IMR-90 (cell line): ENCODE results near the gene PCSK5. TPM values are rescaled to one million over a fixed set of nuclear protein-coding genes. Genes with fewer than 3 reads are reported as not detected.

Experiments
- ATAC-seq: fragments of 200-7000 bp; cut with Tn5 transposase; 2 replicates; pipeline ENCODE4 v1.9.1; 2020; ENCODE audit warnings: low read depth, mild to moderate bottlenecking, moderate library complexity
- BruUV-seq: library from RNA; stranded (reverse); fragments of 400-500 nt; replicated peaks from 2 replicates; lab custom pipeline; 2021; lab: Mats Ljungman, UMichigan
- CTCF ChIA-PET: fragments of 300-600 bp; formaldehyde crosslinking; extraction: SDS; loops from one replicate; lab custom pipeline; 2021; ENCODE audit warnings: antibody characterized with exemption; lab: Yijun Ruan, JAX
- POLR2A ChIA-PET: fragments of 300-600 bp; sonication (Branson Sonifier 250); formaldehyde crosslinking; loops from one replicate; lab custom pipeline; 2022; ENCODE audit warnings: antibody characterized with exemption; ENCODE audit not compliant: unreplicated experiment; lab: Charles Lee
- DNase-seq: peaks from one replicate; pipeline ENCODE4 v3.0.0; 2013
- H2AFZ ChIP-seq: replicated peaks from 2 replicates; pipeline ENCODE3; 2013; ENCODE audit warnings: low read length, mild to moderate bottlenecking; ENCODE audit not compliant: poor library complexity
- H2AK5ac ChIP-seq: 2 replicates; pipeline ENCODE4 v1.6.1; 2013; ENCODE audit warnings: low read depth, low read length, inconsistent platforms
- H2AK9ac ChIP-seq: replicated peaks from 2 replicates; pipeline ENCODE3; 2013; ENCODE audit warnings: mild to moderate bottlenecking, low read depth, low read length, moderate library complexity; ENCODE audit not compliant: poor library complexity
- H2BK120ac ChIP-seq: 2 replicates; pipeline ENCODE4 v1.6.1; 2013; ENCODE audit warnings: low read depth, low read length, inconsistent platforms
- H2BK15ac ChIP-seq: 3 replicates; pipeline ENCODE4 v1.6.1; 2013; ENCODE audit warnings: low read depth, low read length, inconsistent platforms
- H2BK20ac ChIP-seq: 2 replicates; pipeline ENCODE4 v1.6.1; 2013; ENCODE audit warnings: low read depth, mild to moderate bottlenecking, inconsistent platforms, low read length, moderate library complexity
- H2BK5ac ChIP-seq: 2 replicates; pipeline ENCODE4 v1.6.1; 2013; ENCODE audit warnings: mild to moderate bottlenecking, low read depth, low read length, inconsistent platforms; ENCODE audit not compliant: poor library complexity, severe bottlenecking
- H3K14ac ChIP-seq: replicated peaks from 2 replicates; pipeline ENCODE4 v1.6.1; 2013; ENCODE audit warnings: low read depth, low read length, inconsistent platforms
- H3K18ac ChIP-seq: 2 replicates; pipeline ENCODE4 v1.6.1; 2013; ENCODE audit warnings: low read depth, low read length, control low read depth
- H3K23ac ChIP-seq: 2 replicates; pipeline ENCODE4 v1.6.1; 2013; ENCODE audit warnings: low read depth, low read length, inconsistent platforms
- H3K27ac ChIP-seq: 2 replicates; pipeline ENCODE4 v1.5.1; 2013; ENCODE audit warnings: mild to moderate bottlenecking, control low read depth, low read length; ENCODE audit not compliant: insufficient read depth
- H3K27me3 ChIP-seq: 2 replicates; pipeline ENCODE4 v1.6.1; 2013; ENCODE audit warnings: low read length; ENCODE audit not compliant: control insufficient read depth, insufficient read depth
- H3K36me3 ChIP-seq: 2 replicates; pipeline ENCODE4 v1.6.1; 2013; ENCODE audit warnings: low read length, mixed read lengths; ENCODE audit not compliant: control insufficient read depth, insufficient read depth
- H3K4ac ChIP-seq: 2 replicates; pipeline ENCODE4 v1.6.1; 2013; ENCODE audit warnings: low read depth, low read length, inconsistent platforms
- H3K4me1 ChIP-seq: 2 replicates; pipeline ENCODE4 v1.6.1; 2013; ENCODE audit warnings: low read length, mixed read lengths; ENCODE audit not compliant: control insufficient read depth, insufficient read depth
- H3K4me2 ChIP-seq: 2 replicates; pipeline ENCODE4 v1.6.1; 2013; ENCODE audit warnings: low read depth, mild to moderate bottlenecking, control low read depth, low read length, moderate library complexity
- H3K4me3 ChIP-seq: 2 replicates; pipeline ENCODE4 v1.5.1; 2013; ENCODE audit warnings: low read depth, mild to moderate bottlenecking, control low read depth, low read length, moderate library complexity; ENCODE audit not compliant: insufficient read depth
- H3K56ac ChIP-seq: 2 replicates; pipeline ENCODE4 v1.6.1; 2013; ENCODE audit warnings: low read length, inconsistent platforms; ENCODE audit not compliant: insufficient read depth; ENCODE audit errors: extremely low read depth
- H3K79me1 ChIP-seq, 2 experiments: 2 replicates each; pipeline ENCODE4 v1.6.1; 2013; ENCODE audit warnings: low read length in 2 of 2, inconsistent platforms in 1 of 2, low read depth in 1 of 2
- H3K9ac ChIP-seq: 2 replicates; pipeline ENCODE4 v1.6.1; 2013; ENCODE audit warnings: low read depth, low read length, control low read depth
- H3K9me1 ChIP-seq: 2 replicates; pipeline ENCODE4 v1.6.1; 2013; ENCODE audit warnings: low read length, inconsistent platforms; ENCODE audit not compliant: insufficient read depth
- H3K9me3 ChIP-seq: 2 replicates; pipeline ENCODE4 v1.6.1; 2013; ENCODE audit warnings: low read length; ENCODE audit not compliant: control insufficient read depth, insufficient read depth
- H4K20me1 ChIP-seq: 2 replicates; pipeline ENCODE4 v1.6.1; 2013; ENCODE audit warnings: low read length, inconsistent platforms; ENCODE audit not compliant: insufficient read depth
- H4K5ac ChIP-seq: 2 replicates; pipeline ENCODE4 v1.6.1; 2013; ENCODE audit warnings: mild to moderate bottlenecking, low read depth, low read length, control low read depth
- H4K8ac ChIP-seq, 2 experiments: 2 replicates each; pipeline ENCODE4 v1.6.1; 2013; ENCODE audit warnings: low read depth in 2 of 2, low read length in 2 of 2, control low read depth in 1 of 2, inconsistent platforms in 1 of 2
- H4K91ac ChIP-seq: 2 replicates; pipeline ENCODE4 v1.6.1; 2013; ENCODE audit warnings: low read depth, low read length, inconsistent platforms; ENCODE audit not compliant: insufficient read depth
- CHD1 ChIP-seq: IDR thresholded peaks from 2 replicates; pipeline ENCODE4 v1.6.1; 2012; ENCODE audit warnings: low read depth, low read length, improper control_type of control experiment
- RFX5 ChIP-seq: IDR thresholded peaks from 2 replicates; pipeline ENCODE4 v1.8.0; 2012; ENCODE audit warnings: low read depth, mild to moderate bottlenecking, low read length, moderate library complexity
- WGBS, 2 experiments: methylation state at CpG; one replicate each; pipeline versions ENCODE4 v1.1.5 to v1.1.7; 2013; ENCODE audit warnings: missing lambda C conversion rate in 2 of 2; ENCODE audit not compliant: insufficient read length in 1 of 2; ENCODE audit errors: extremely low coverage in 2 of 2; 5-methylcytosine and 5-hydroxymethylcytosine counted together
- dilution Hi-C: fragments of 300-500 bp; cut with HindIII; formaldehyde crosslinking; loops from one replicate; pipeline ENCODE4 v1.14.3; 2018; ENCODE audit warnings: low sequenced_read_pairs; ENCODE audit not compliant: unreplicated experiment
- in situ Hi-C: fragments of 300-500 bp; cut with MboI; formaldehyde crosslinking; loops from 3 replicates; pipeline ENCODE4 v1.14.3; 2019; ENCODE audit warnings: low sequenced_read_pairs, inconsistent platforms, mixed read lengths
- intact Hi-C: fragments of 100-400 bp; cut with micrococcal nuclease; formaldehyde crosslinking; loops from 2 replicates; pipeline ENCODE4 v1.10.0; 2022
- polyA plus RNA-seq, 3 experiments: library from polyadenylated mRNA; depleted of rRNA; stranded (reverse); fragments of >200 nt; gene quantifications; 2 replicates each; pipeline ENCODE4 v1.2.3, GENCODE V29; 2012; ENCODE audit warnings: low replicate concordance in 1 of 3
- total RNA-seq: library from RNA; depleted of rRNA; stranded (reverse); fragments of >200 nt; gene quantifications from 2 replicates; pipeline ENCODE4 v1.2.3, GENCODE V29; 2012

The PCSK5 gene
- total and polyA plus RNA-seq, 2 of the 4 experiments (the other 2 are of a cell fraction), result 1.5 to 3.0 TPM

DNA sequence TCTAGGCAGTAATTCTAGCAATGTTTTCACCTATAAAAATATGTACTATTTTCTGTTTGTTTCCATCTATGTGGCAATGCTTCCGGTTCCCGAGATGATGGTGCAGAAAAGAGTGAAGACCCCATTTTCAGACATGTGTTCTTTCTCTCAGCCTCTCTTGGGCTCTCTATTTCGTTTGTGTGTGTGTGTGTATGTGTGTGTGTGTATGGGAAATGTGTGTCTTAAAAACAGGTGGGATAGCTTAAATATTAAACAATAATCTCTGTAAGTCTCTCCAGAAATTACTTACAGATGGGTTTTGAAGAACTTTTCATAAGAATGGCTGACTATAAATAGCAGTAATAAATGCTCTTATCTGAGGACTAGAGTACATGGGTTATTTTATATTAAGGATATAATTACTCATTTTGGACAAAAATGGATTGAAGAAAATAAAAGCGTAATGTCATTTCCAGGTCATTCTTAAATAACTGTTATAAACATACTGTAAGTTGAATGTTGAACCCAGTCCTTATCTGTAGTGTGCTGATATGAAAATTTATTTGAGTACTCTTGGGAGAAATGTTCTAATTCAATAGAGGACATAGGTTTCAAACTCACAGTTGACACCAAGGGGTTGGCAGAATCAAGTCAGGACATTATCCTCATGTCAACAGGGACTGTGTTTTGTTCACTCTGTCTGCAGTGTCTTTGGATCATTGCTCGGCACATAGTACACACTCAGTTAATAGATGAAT lies 31.1 kb downstream of the PCSK5 start:
- DNase-seq (no peak), ATAC-seq (no peak)
- no peak overlapping the region for H2AK5ac ChIP-seq
- H4K20me1 ChIP-seq, result no peaks in the 10 kb centered on the region
- H2BK15ac ChIP-seq, result no peak overlapping the region
- POLR2A ChIA-PET, result no interaction called here
- no peaks in the 10 kb centered on the region for H3K27me3 ChIP-seq
- in situ Hi-C loops (no loop called here), intact Hi-C loops (no loop called here), dilution Hi-C loops (no loop called here)
- no peaks in the 10 kb centered on the region for H3K9me1 ChIP-seq
- no peak overlapping the region for H3K9ac ChIP-seq
- no peak overlapping the region for H3K14ac ChIP-seq
- H3K56ac ChIP-seq, result no peak overlapping the region
- no peak overlapping the region for H3K4ac ChIP-seq
- H3K9me3 ChIP-seq, result no peaks in the 10 kb centered on the region
- H3K4me2 ChIP-seq, result no peak overlapping the region
- H3K36me3 ChIP-seq, result no peaks in the 10 kb centered on the region
- no peak overlapping the region for H3K18ac ChIP-seq
- no peak overlapping the region for H2BK120ac ChIP-seq
- CTCF ChIA-PET, result no interaction called here
- BruUV-seq, result no TSS peak
- TF ChIP-seq RFX5, result no peak
- no peak for TF ChIP-seq CHD1
- no peak overlapping the region for H2BK20ac ChIP-seq
- H4K8ac ChIP-seq, result no peak overlapping the region
- no peaks in the 10 kb centered on the region for H3K4me1 ChIP-seq
- H4K5ac ChIP-seq, result no peak overlapping the region
- H3K79me1 ChIP-seq, result no peaks in the 10 kb centered on the region
- WGBS, 2 experiments, result no CpG with 5 or more reads among the region's 5 CpGs
- no peak overlapping the region for H2AK9ac ChIP-seq
- no peak overlapping the region for H2BK5ac ChIP-seq
- no peak overlapping the region for H3K27ac ChIP-seq
- no peak overlapping the region for H3K4me3 ChIP-seq
- no peak overlapping the region for H2AFZ ChIP-seq
- no peak overlapping the region for H4K91ac ChIP-seq
- H3K23ac ChIP-seq, result no peak overlapping the region
